Measurements from ENCODE around the gene RNF224. TPM values are rescaled to one million over a fixed set of nuclear protein-coding genes. Genes with fewer than 3 reads are reported as not detected.
A peak's percentile ranks its signal among the peaks of the same experiment; 100 is the strongest.
"Not testable (repeated sequence)": the region's sequence is repeated elsewhere in the genome, so short reads cannot be mapped to it uniquely, and the experiment has no call there.

The RNF224 gene
- total and polyA plus RNA-seq, 9 donors = 0.68 to 7.4 (median 2.6) TPM; not detected in 1

DNA sequence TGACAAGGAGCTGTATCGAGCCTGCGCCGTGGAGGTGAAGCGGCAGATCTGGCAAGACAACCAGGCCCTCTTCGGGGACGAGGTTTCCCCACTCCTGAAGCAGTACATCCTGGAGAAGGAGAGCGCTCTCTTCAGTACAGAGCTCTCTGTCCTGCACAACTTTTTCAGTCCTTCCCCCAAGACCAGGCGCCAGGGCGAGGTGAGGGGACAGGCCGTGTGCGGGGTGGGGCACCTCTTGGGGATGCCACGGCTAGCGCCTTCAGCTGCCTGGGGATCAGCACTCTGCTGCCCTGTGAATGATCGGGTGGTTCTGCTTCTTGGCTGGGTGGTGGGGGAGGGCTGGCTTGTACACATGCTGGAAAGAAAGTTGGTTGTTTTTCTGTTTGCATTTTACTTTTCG is 29.6 kb downstream of the RNF224 start:
- H3K27me3 ChIP-seq (ENCODE audit: control insufficient read depth, insufficient read depth, low read length) = no peaks in the 10 kb centered on the region
- peaks cover 23% of the 10 kb centered on the region for H3K4me1 ChIP-seq (ENCODE audit: control insufficient read depth, insufficient read depth, low read length)
- H3K36me3 ChIP-seq (ENCODE audit: control insufficient read depth, insufficient read depth, low read length) = peaks cover 19% of the 10 kb centered on the region
- no peaks in the 10 kb centered on the region for H3K9me3 ChIP-seq (replicated peaks; ENCODE audit: control insufficient read depth, low read depth, low read length)
- no peak overlapping the region for H3K27ac ChIP-seq (ENCODE audit: low read length)
- 95% methylated on average over 12 of the region's 15 CpGs for WGBS (ENCODE audit: insufficient coverage)
- no peak for DNase-seq
- no peak overlapping the region for H3K4me3 ChIP-seq (ENCODE audit: low read length)

DNA sequence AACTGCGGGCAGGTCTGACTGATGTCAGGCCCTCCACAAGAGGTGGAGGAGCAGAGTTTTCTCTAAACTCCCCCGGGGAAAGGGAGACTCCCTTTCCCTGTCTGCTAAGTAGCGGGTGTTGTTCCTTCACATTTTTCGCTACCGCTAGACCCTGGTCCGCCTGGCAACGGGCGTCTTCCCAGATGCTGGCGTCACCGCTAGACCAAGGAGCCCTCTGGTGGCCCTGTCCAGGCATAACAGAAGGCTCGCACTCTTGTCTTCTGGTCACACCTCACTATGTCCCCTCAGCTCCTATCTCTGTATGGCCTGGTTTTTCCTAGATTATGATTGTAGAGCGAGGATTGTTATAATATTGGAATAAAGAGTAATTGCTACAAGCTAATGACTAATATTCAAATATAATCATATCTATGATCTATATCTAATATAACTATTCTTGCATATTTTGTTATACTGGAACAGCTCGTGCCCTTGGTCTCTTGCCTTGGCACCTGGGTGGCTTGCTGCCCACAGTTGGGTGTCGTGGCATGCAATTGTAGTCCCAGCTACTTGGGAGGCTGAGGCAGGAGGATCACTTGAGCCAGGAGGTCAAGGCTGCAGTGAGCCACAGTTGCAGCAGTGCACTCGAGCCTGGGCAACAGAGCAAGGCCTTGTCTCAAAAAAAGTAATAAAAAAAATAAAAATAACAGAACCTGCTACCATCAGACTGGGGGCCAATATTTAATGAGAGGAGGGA is 35.0 kb downstream of the RNF224 start:
- WGBS (ENCODE audit: insufficient coverage) = 75% methylated on average over 2 of the region's 15 CpGs
- not testable (repeated sequence) for H3K27ac ChIP-seq (ENCODE audit: low read length); H3K27me3 ChIP-seq (ENCODE audit: control insufficient read depth, insufficient read depth, low read length); H3K4me1 ChIP-seq (ENCODE audit: control insufficient read depth, insufficient read depth, low read length); H3K9me3 ChIP-seq (replicated peaks; ENCODE audit: control insufficient read depth, low read depth, low read length); H3K4me3 ChIP-seq (ENCODE audit: low read length)
- peaks cover 49% of the 10 kb centered on the region for H3K36me3 ChIP-seq (ENCODE audit: control insufficient read depth, insufficient read depth, low read length)
- peak; percentile 30 for DNase-seq

DNA sequence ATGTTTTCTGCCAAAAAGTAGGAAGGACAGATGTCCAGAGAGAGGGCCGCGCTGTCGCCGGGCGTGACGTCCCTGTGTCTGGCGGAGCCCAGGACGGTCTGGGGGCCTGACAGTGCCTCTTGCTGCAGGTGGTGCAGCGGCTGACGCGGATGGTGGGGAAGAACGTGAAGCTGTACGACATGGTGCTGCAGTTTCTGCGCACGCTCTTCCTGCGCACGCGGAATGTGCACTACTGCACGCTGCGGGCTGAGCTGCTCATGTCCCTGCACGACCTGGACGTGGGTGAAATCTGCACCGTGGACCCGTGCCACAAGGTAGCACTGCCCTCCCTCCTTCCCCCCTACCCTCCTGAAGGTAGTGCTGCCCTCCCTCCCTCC is 35.6 kb downstream of the RNF224 start:
- Histone ChIP-seq H3K27ac (ENCODE audit: low read length) (no peak overlapping the region), H3K36me3 (ENCODE audit: control insufficient read depth, insufficient read depth, low read length) (peaks cover 50% of the 10 kb centered on the region), H3K4me1 (ENCODE audit: control insufficient read depth, insufficient read depth, low read length) (no peaks in the 10 kb centered on the region), H3K27me3 (ENCODE audit: control insufficient read depth, insufficient read depth, low read length) (no peaks in the 10 kb centered on the region), H3K9me3 (replicated peaks; ENCODE audit: control insufficient read depth, low read depth, low read length) (no peaks in the 10 kb centered on the region), H3K4me3 (ENCODE audit: low read length) (no peak overlapping the region)
- 93% methylated on average over 21 of the region's 24 CpGs for WGBS (ENCODE audit: insufficient coverage)
- peak; percentile 1 for DNase-seq

DNA sequence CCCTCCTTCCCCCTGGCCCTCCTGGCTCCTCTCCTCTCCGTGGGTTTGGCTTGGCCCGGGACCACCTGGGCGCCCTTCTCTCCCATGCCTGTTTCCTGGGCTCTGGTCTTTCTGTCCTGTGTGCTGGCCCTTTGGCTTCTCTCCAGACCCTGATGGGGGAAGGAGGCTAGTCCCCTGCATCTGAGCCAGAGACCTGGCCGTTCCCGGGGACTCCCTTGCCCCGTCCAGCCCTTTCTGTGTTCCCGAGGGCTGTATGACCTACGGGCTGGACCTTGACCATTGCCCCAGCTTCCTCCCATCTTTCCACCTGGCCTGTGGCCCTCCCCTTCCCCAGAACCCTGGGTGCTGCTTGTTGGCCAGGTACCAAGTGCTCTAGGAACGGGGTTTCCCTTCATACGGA is 36.2 kb downstream of the RNF224 start:
- no peaks in the 10 kb centered on the region for H3K9me3 ChIP-seq (replicated peaks; ENCODE audit: control insufficient read depth, low read depth, low read length)
- peaks cover under 1% of the 10 kb centered on the region for H3K4me1 ChIP-seq (ENCODE audit: control insufficient read depth, insufficient read depth, low read length)
- peaks cover 54% of the 10 kb centered on the region for H3K36me3 ChIP-seq (ENCODE audit: control insufficient read depth, insufficient read depth, low read length)
- no peak overlapping the region for H3K27ac ChIP-seq (ENCODE audit: low read length)
- DNase-seq = peak; percentile 7
- H3K4me3 ChIP-seq (ENCODE audit: low read length) = no peak overlapping the region
- WGBS (ENCODE audit: insufficient coverage) = 81% methylated on average over 10 of the region's 10 CpGs
- no peaks in the 10 kb centered on the region for H3K27me3 ChIP-seq (ENCODE audit: control insufficient read depth, insufficient read depth, low read length)

DNA sequence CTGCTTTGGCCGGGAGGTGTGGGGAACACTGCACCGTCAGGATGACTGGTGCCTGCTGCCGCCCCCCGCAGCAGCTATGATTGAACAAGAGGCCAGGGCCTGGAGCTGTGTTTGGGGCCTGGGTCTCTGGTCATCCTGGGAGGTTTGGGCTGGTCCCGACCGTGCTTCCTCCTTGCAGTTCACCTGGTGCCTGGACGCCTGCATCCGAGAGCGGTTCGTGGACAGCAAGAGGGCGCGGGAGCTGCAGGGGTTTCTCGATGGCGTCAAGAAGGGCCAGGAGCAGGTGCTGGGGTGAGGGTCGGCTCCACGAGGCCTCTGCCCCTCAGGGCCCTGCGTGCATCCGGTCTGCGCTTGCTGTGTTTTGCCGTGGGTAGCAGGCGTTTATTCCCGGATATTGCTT is 36.8 kb downstream of the RNF224 start:
- H3K4me3 ChIP-seq (ENCODE audit: low read length) = no peak overlapping the region
- WGBS (ENCODE audit: insufficient coverage) = 93% methylated on average over 22 of the region's 22 CpGs
- no peaks in the 10 kb centered on the region for H3K27me3 ChIP-seq (ENCODE audit: control insufficient read depth, insufficient read depth, low read length)
- H3K27ac ChIP-seq (ENCODE audit: low read length) = no peak overlapping the region
- H3K36me3 ChIP-seq (ENCODE audit: control insufficient read depth, insufficient read depth, low read length) = peaks cover 57% of the 10 kb centered on the region
- peaks cover 6% of the 10 kb centered on the region for H3K4me1 ChIP-seq (ENCODE audit: control insufficient read depth, insufficient read depth, low read length)
- H3K9me3 ChIP-seq (replicated peaks; ENCODE audit: control insufficient read depth, low read depth, low read length) = no peaks in the 10 kb centered on the region
- DNase-seq = no peak

DNA sequence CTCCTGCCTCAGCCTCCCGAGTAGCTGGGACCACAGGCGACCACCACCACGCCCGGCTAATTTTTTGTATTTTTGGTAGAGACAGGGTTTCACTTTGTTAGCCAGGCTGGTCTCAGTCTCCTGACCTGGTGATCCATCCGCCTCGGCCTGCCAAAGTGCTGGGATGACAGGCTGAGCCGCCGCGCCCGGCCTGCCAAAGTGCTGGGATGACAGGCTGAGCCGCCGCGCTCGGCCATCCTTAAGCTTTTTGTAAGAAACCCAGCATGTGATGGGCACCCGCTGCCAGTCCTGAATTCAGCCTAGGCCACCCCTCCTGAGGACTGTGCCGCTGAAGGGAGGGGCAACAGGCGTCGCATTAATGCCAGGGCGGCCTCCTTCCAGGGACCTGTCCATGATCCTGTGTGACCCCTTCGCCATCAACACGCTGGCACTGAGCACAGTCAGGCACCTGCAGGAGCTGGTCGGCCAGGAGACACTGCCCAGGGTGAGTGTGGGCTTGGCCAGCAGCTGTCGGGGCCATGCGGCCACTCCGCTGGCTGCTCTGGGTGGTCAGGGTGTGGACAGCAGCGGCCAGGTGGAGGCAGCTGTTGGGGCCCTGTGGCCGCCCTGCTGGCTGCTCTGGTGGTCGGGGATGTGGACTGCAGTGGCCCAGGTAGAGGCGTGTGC is 38.3 kb downstream of the RNF224 start:
- WGBS (ENCODE audit: insufficient coverage) = 96% methylated on average over 25 of the region's 29 CpGs
- no peaks in the 10 kb centered on the region for H3K27me3 ChIP-seq (ENCODE audit: control insufficient read depth, insufficient read depth, low read length)
- DNase-seq = no peak
- no peaks in the 10 kb centered on the region for H3K9me3 ChIP-seq (replicated peaks; ENCODE audit: control insufficient read depth, low read depth, low read length)
- H3K36me3 ChIP-seq (ENCODE audit: control insufficient read depth, insufficient read depth, low read length) = peaks cover 63% of the 10 kb centered on the region
- H3K4me1 ChIP-seq (ENCODE audit: control insufficient read depth, insufficient read depth, low read length) = peaks cover 8% of the 10 kb centered on the region
- H3K27ac ChIP-seq (ENCODE audit: low read length) = no peak overlapping the region
- H3K4me3 ChIP-seq (ENCODE audit: low read length) = no peak overlapping the region

DNA sequence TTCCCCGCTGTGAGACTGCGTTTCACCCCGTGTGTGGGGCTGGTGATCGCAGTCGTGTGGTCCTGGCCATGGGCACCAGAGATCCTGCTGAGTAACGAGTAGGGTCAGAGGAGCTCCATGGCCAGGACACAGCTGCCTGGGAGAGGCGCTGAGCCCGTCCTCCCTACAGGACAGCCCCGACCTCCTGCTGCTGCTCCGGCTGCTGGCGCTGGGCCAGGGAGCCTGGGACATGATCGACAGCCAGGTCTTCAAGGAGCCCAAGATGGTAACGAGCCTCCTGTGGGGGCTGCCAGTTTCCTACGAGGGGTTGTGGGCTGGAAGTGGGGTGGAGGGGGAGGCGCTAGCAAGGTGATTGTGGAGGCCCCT is 38.8 kb downstream of the RNF224 start:
- H3K27me3 ChIP-seq (ENCODE audit: control insufficient read depth, insufficient read depth, low read length) = no peaks in the 10 kb centered on the region
- WGBS (ENCODE audit: insufficient coverage) = 76% methylated on average over 14 of the region's 15 CpGs
- DNase-seq = no peak
- H3K4me1 ChIP-seq (ENCODE audit: control insufficient read depth, insufficient read depth, low read length) = peaks cover 8% of the 10 kb centered on the region
- no peak overlapping the region for H3K27ac ChIP-seq (ENCODE audit: low read length)
- no peaks in the 10 kb centered on the region for H3K9me3 ChIP-seq (replicated peaks; ENCODE audit: control insufficient read depth, low read depth, low read length)
- no peak overlapping the region for H3K4me3 ChIP-seq (ENCODE audit: low read length)
- peaks cover 69% of the 10 kb centered on the region for H3K36me3 ChIP-seq (ENCODE audit: control insufficient read depth, insufficient read depth, low read length)

DNA sequence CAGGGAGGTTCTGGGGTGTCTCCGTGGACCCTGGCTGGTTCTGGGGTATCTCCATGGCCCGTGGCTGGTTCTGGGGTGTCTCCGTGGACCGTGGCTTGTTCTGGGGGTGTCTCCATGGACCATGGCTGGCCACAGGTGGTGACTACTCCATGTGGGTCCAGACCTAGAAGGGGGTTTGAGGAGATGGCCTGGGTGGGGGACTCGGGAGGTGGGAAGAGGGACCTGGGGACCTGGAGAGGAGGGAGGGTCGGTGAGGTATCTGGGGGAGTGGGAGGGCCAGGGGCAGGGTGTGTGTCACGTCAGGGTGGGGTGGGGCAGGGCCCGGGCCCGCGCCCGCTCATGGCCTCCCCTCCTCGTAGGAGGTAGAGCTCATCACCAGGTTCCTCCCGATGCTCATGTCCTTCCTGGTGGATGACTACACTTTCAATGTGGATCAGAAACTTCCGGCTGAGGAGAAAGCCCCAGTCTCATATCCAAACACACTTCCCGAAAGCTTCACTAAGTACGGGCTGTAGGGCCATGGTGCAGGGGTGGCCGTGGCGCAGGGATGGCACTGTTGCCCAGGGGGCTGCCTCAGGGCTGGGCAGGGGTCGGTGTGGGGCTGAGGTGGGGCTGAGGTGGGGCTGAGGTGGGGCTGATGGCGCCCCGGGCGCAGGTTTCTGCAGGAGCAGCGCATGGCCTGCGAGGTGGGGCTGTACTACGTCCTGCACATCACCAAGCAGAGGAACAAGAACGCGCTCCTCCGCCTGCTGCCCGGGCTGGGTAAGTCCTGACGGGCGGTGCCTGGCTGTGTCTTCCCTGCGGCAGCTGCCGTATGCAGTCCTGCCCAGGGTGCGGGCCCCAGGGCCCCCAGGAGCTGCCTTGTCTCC is 39.5 kb downstream of the RNF224 start:
- Histone ChIP-seq H3K4me3 (ENCODE audit: low read length) (no peak overlapping the region), H3K27me3 (ENCODE audit: control insufficient read depth, insufficient read depth, low read length) (no peaks in the 10 kb centered on the region), H3K9me3 (replicated peaks; ENCODE audit: control insufficient read depth, low read depth, low read length) (no peaks in the 10 kb centered on the region), H3K27ac (ENCODE audit: low read length) (no peak overlapping the region), H3K36me3 (ENCODE audit: control insufficient read depth, insufficient read depth, low read length) (peaks cover 72% of the 10 kb centered on the region), H3K4me1 (ENCODE audit: control insufficient read depth, insufficient read depth, low read length) (peaks cover 8% of the 10 kb centered on the region)
- DNase-seq = no peak
- WGBS (ENCODE audit: insufficient coverage) = 93% methylated on average over 26 of the region's 34 CpGs

DNA sequence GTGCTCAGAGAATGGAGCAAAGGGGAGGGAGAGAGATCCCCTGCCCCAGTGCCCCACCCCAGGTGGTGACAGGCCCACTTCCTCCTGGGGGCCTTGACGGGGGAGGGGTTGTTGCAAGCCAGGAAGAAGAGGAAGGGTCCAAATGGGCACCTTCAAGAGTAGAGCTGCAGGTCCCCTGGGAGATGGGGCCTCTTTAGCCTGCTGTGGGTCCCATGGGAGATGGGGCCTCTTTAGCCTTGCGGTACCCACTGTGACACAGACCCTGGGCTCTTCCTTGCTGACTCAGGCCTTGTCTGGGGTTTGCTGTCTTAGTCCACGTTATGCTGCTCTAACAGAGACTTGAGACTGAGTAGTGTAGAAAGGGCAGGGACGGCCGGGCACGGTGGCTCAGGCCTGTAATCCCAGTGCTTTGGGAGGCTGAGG is 40.6 kb downstream of the RNF224 start:
- peaks cover 8% of the 10 kb centered on the region for H3K4me1 ChIP-seq (ENCODE audit: control insufficient read depth, insufficient read depth, low read length)
- H3K27me3 ChIP-seq (ENCODE audit: control insufficient read depth, insufficient read depth, low read length) = no peaks in the 10 kb centered on the region
- peaks cover 81% of the 10 kb centered on the region for H3K36me3 ChIP-seq (ENCODE audit: control insufficient read depth, insufficient read depth, low read length)
- no peak overlapping the region for H3K4me3 ChIP-seq (ENCODE audit: low read length)
- no peak for DNase-seq
- no peak overlapping the region for H3K27ac ChIP-seq (ENCODE audit: low read length)
- no peaks in the 10 kb centered on the region for H3K9me3 ChIP-seq (replicated peaks; ENCODE audit: control insufficient read depth, low read depth, low read length)
- WGBS (ENCODE audit: insufficient coverage) = 94% methylated on average over 5 of the region's 6 CpGs

DNA sequence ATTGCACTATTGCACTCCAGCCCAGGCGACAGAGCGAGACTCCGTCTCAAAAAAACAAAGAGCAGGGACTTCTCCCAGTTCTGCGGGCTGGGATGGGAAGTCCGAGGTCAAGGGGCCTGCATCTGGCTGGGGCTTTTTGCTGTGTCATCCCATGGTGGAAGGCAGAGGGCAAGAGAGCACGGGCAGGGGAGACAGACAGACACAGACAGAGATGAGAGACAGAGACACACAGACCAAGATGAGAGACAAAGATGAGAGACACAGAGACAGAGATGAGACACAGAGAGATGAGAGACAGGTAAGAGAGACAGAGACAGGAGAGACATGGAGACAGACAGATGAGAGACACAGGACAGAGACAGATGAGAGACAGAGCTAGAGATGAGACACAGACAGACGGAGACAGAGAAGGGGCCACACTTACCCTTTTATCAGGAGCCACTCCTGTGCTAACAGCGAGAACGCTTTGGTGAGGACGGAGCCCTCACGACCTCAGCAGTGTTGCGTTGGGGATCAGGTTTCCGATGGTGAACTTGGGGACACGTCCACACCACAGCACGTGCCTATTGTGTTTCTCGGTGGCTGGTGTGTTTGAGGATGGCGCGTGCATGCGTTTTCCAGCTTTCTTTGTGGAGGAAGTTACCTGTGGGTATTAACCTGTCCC is 41.4 kb downstream of the RNF224 start:
- WGBS (ENCODE audit: insufficient coverage) = 78% methylated on average over 18 of the region's 19 CpGs
- H3K4me1 ChIP-seq (ENCODE audit: control insufficient read depth, insufficient read depth, low read length) = peaks cover 8% of the 10 kb centered on the region
- peak; percentile 3 for DNase-seq

More for the DNA sequence above, 41.4 kb downstream of the RNF224 start:
- peaks cover 82% of the 10 kb centered on the region for H3K36me3 ChIP-seq (ENCODE audit: control insufficient read depth, insufficient read depth, low read length)
- no peak overlapping the region for H3K4me3 ChIP-seq (ENCODE audit: low read length)
- H3K27me3 ChIP-seq (ENCODE audit: control insufficient read depth, insufficient read depth, low read length) = no peaks in the 10 kb centered on the region
- no peaks in the 10 kb centered on the region for H3K9me3 ChIP-seq (replicated peaks; ENCODE audit: control insufficient read depth, low read depth, low read length)
- peak overlapping the region; percentile 42 for H3K27ac ChIP-seq (ENCODE audit: low read length)
